Esophagus muscularis mucosa (tissue), 3 donors: Measurements from ENCODE around the gene CCZ1.

Experiments
- POLR2A ChIP-seq: fragments of 450-650 bp; IDR thresholded peaks from one replicate; pipeline ENCODE4 v1.6.1; 2017; ENCODE audit warnings: antibody characterized with exemption, moderate library complexity, mild to moderate bottlenecking, low read depth
- TF ChIP-seq, protein P1 (sequence below), 3 experiments: fragments of 200-600 bp in 2 of 3; fragments of 450-650 bp in 1 of 3; sonication (generic) in 2 of 3; IDR thresholded peaks; one replicate each; pipeline ENCODE4 v1.5.1; 2017 to 2019; ENCODE audit warnings: antibody characterized with exemption in 3 of 3, mild to moderate bottlenecking in 2 of 3, moderate library complexity in 1 of 3

DNA sequence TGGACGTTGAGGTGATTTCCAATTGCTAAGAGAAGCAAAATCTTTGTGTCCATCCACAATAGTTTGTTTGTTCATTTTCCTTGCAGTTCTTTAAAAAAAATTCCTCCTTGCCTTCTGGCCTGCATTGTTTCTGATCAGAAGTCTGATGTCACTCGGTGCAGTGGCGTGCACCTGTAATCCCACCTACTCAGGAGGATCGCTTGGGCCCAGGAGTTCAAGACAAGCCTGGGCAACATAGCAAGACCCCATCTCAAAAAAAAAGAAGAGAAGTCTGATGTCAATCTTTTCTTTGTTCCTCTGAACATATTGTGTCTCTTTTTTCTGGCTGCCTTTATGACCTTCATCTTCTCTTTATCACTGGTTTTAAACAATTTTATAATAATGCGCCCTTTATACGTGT is 31.5 kb upstream of the CCZ1 start:
- TF ChIP-seq, protein P1, sequence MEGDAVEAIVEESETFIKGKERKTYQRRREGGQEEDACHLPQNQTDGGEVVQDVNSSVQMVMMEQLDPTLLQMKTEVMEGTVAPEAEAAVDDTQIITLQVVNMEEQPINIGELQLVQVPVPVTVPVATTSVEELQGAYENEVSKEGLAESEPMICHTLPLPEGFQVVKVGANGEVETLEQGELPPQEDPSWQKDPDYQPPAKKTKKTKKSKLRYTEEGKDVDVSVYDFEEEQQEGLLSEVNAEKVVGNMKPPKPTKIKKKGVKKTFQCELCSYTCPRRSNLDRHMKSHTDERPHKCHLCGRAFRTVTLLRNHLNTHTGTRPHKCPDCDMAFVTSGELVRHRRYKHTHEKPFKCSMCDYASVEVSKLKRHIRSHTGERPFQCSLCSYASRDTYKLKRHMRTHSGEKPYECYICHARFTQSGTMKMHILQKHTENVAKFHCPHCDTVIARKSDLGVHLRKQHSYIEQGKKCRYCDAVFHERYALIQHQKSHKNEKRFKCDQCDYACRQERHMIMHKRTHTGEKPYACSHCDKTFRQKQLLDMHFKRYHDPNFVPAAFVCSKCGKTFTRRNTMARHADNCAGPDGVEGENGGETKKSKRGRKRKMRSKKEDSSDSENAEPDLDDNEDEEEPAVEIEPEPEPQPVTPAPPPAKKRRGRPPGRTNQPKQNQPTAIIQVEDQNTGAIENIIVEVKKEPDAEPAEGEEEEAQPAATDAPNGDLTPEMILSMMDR (IDR thresholded peaks at IDR 0.05): no peak
- TF ChIP-seq POLR2A: no peak
